GM20000 (cell line): ENCODE results near the gene DCC.

Experiments
- DNase-seq: peaks from one replicate; pipeline ENCODE4 v3.0.0; 2012; ENCODE audit warnings: low spot score
- CTCF ChIP-seq: IDR thresholded peaks from 2 replicates; pipeline ENCODE4 v1.5.1; 2012; ENCODE audit warnings: mild to moderate bottlenecking, control low read depth; ENCODE audit errors: extremely low read depth, missing control alignments

The DCC gene

GRCh38 chr18:52620926-52621439 lies 281.0 kb downstream of the DCC start:
- no peak for TF ChIP-seq CTCF
- no peak for DNase-seq

- no peak for DNase-seq
- no peak for TF ChIP-seq CTCF
These were observed 284.7 kb downstream of the DCC start for GRCh38 chr18:52624702-52625101.

GRCh38 chr18:52636536-52636935 lies 296.5 kb downstream of the DCC start:
- no peak for DNase-seq
- TF ChIP-seq CTCF = no peak

- DNase-seq = no peak
- TF ChIP-seq CTCF = no peak
These were observed 308.2 kb downstream of the DCC start for GRCh38 chr18:52648201-52648600.

- TF ChIP-seq CTCF = no peak
- no peak for DNase-seq
These were observed 312.4 kb downstream of the DCC start for GRCh38 chr18:52652391-52652790.

GRCh38 chr18:52657043-52657805 lies 317.2 kb downstream of the DCC start:
- no peak for TF ChIP-seq CTCF
- no peak for DNase-seq

GRCh38 chr18:52667463-52668065 lies 327.6 kb downstream of the DCC start:
- no peak for TF ChIP-seq CTCF

More at GRCh38 chr18:52667463-52668065, 327.6 kb downstream of the DCC start:
- no peak for DNase-seq
